T-cell (primary cell): Measurements from ENCODE around the gene SLC5A10. TPM values are rescaled to one million over a fixed set of nuclear protein-coding genes. Genes with fewer than 3 reads are reported as not detected.

ENCODE experiments used
- ATAC-seq, 4 experiments: fragments of 200-7000 bp in 3 of 4; fragments of 150-1000 bp in 1 of 4; cut with Tn5 transposase; replicated peaks in 1 of 4; 1 replicate in 3 of 4; 2 replicates in 1 of 4; pipeline ENCODE4 v1.10.0; 2021; ENCODE audit warnings: moderate library complexity in 3 of 4, mild to moderate bottlenecking in 2 of 4, moderate number of reproducible peaks in 1 of 4
- CTCF ChIA-PET, 2 donors: fragments of 300-600 bp; sonication (Branson Sonifier 250); formaldehyde crosslinking; loops; one replicate each; lab custom pipeline; 2022; ENCODE audit warnings: antibody characterized with exemption in 2 of 2; lab: Charles Lee
- POLR2A ChIA-PET, 2 donors: fragments of 300-600 bp; sonication (Branson Sonifier 250); formaldehyde crosslinking; loops; one replicate each; lab custom pipeline; 2022; ENCODE audit warnings: antibody characterized with exemption in 2 of 2; lab: Charles Lee
- DNase-seq, 35 experiments: peaks; one replicate each; pipeline versions ENCODE4 v3.0.0 to v3.0.0-alpha.2; 2013 to 2023
- H3K27ac ChIP-seq: one replicate; pipeline ENCODE4 v1.5.1; 2013; ENCODE audit warnings: low read length
- H3K27me3 ChIP-seq, 2 experiments: replicated peaks in 1 of 2; 1 replicate in 1 of 2; 2 replicates in 1 of 2; pipeline versions ENCODE4 v1.6.1 to v1.7.0; 2013; ENCODE audit warnings: low read length in 1 of 2, mixed read lengths in 1 of 2; ENCODE audit not compliant: control insufficient read depth in 2 of 2, insufficient read depth in 2 of 2; ENCODE audit errors: extremely low read depth in 1 of 2
- H3K36me3 ChIP-seq, 2 donors: 1 replicate in 1 of 2; 2 replicates in 1 of 2; pipeline versions ENCODE4 v1.6.1 to v1.7.0; 2013; ENCODE audit warnings: low read length in 1 of 2; ENCODE audit not compliant: control insufficient read depth in 2 of 2, insufficient read depth in 1 of 2; ENCODE audit errors: extremely low read depth in 1 of 2
- H3K4me1 ChIP-seq, 2 experiments: 1 replicate in 1 of 2; 2 replicates in 1 of 2; pipeline versions ENCODE4 v1.6.1 to v1.7.0; 2013; ENCODE audit warnings: low read length in 2 of 2, mixed read lengths in 1 of 2; ENCODE audit not compliant: insufficient read depth in 2 of 2, control insufficient read depth in 1 of 2; ENCODE audit errors: extremely low read depth in 1 of 2
- H3K4me3 ChIP-seq, 2 donors: 1 replicate in 1 of 2; 2 replicates in 1 of 2; pipeline versions ENCODE4 v1.5.1 to v1.7.0; 2013; ENCODE audit warnings: mild to moderate bottlenecking in 2 of 2, low read length in 1 of 2, moderate library complexity in 1 of 2; ENCODE audit not compliant: control insufficient read depth in 1 of 2; ENCODE audit errors: extremely low read depth in 1 of 2
- H3K9me3 ChIP-seq: 2 replicates; pipeline ENCODE4 v1.7.0; 2013
- H3K27ac Mint-ChIP-seq, 2 donors: one replicate each; pipeline ENCODE4 v1.8.0; 2020 to 2021; ENCODE audit warnings: mild to moderate bottlenecking in 2 of 2, mixed read lengths in 2 of 2
- H3K27me3 Mint-ChIP-seq, 2 donors: one replicate each; pipeline ENCODE4 v1.8.0; 2021 to 2022; ENCODE audit warnings: mixed read lengths in 2 of 2
- H3K36me3 Mint-ChIP-seq: one replicate; pipeline ENCODE4 v1.8.0; 2021; ENCODE audit warnings: mixed read lengths
- H3K4me1 Mint-ChIP-seq, 3 donors: one replicate each; pipeline ENCODE4 v1.8.0; 2020 to 2022; ENCODE audit warnings: mixed read lengths in 3 of 3, mild to moderate bottlenecking in 1 of 3
- H3K4me3 Mint-ChIP-seq, 3 donors: one replicate each; pipeline ENCODE4 v1.8.0; 2020 to 2022; ENCODE audit warnings: mild to moderate bottlenecking in 3 of 3, mixed read lengths in 3 of 3, moderate library complexity in 3 of 3
- H3K9me3 Mint-ChIP-seq, 3 donors: one replicate each; pipeline ENCODE4 v1.8.0; 2020 to 2022; ENCODE audit warnings: mixed read lengths in 3 of 3
- WGBS: methylation state at CpG from one replicate; pipeline ENCODE4 v1.1.5; 2013; ENCODE audit warnings: missing lambda C conversion rate; ENCODE audit not compliant: insufficient coverage; 5-methylcytosine and 5-hydroxymethylcytosine counted together
- total RNA-seq, 35 experiments: library from RNA in 6 of 35; stranded (reverse) in 6 of 35; fragments of 120-200 nt in 1 of 35; gene quantifications; one replicate each; pipeline versions ENCODE4 v1.2.1 to v1.2.4 and lab custom pipeline; 2013 to 2026

Gene SLC5A10
- total RNA-seq, 5 donors from 2014 or later (not counting 1 experiment from before 2014, with no cell fraction given), result 0.09 TPM; not detected in 4

GRCh38 chr17:18977646-18978045 lies 25.7 kb downstream of the SLC5A10 start:
- CTCF ChIA-PET, result no interaction called here

DNA sequence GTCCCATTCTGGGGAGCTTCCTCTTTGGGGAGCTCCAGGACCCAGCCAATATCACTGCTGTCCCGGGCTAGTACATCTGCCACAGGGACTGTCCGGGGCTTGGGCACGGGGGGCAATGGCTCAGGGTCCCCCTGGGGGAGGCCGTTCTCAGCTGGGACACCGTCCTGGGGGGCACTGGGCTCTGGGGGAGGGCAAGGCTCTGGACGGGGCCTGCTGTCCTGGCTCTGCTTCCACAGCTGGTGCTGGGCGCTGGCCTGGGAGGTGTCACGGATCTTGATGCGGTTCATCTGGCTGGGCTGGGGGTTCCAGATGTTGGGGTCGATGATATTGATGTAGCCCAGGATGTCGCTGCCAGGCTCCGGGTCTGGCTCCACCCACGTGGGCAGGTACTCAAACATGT lies 26.1 kb downstream of the SLC5A10 start:
- peaks cover 8 to 25% of the 10 kb centered on the region in 2 donors for H3K36me3 ChIP-seq
- Mint-ChIP-seq H3K36me3 (peaks cover 4% of the 10 kb centered on the region), H3K9me3 (no peaks in the 10 kb centered on the region), H3K27ac (no peak overlapping the region), H3K4me3 (no peak overlapping the region), H3K27me3 (no peaks in the 10 kb centered on the region), H3K4me1 (no peaks in the 10 kb centered on the region)
- ChIA-PET CTCF (no interaction called here), POLR2A (no interaction called here)
- DNase-seq, result no peak
- WGBS, result 94% methylated on average over 12 of the region's 13 CpGs
- H3K4me3 ChIP-seq, result no peak overlapping the region
- no peak for ATAC-seq
- H3K4me1 ChIP-seq, result no peaks in the 10 kb centered on the region
- no peak overlapping the region for H3K27ac ChIP-seq
- no peaks in the 10 kb centered on the region for H3K27me3 ChIP-seq
- no peaks in the 10 kb centered on the region for H3K9me3 ChIP-seq

More at GRCh38 chr17:18977646-18978045, 25.7 kb downstream of the SLC5A10 start:
- ATAC-seq (peak in 1 of 4 experiments; percentile 19), DNase-seq (no peak)
- H3K9me3 Mint-ChIP-seq, result no peaks in the 10 kb centered on the region
- H3K4me3 Mint-ChIP-seq, result no peak overlapping the region
- no peaks in the 10 kb centered on the region for H3K4me1 ChIP-seq
- no peaks in the 10 kb centered on the region for H3K27me3 ChIP-seq
- H3K27ac ChIP-seq, result no peak overlapping the region
- peaks cover 8 to 25% of the 10 kb centered on the region in 2 donors for H3K36me3 ChIP-seq
- no peak overlapping the region for H3K4me3 ChIP-seq
- H3K36me3 Mint-ChIP-seq, result peaks cover 4% of the 10 kb centered on the region
- H3K27me3 Mint-ChIP-seq, result no peaks in the 10 kb centered on the region
- H3K4me1 Mint-ChIP-seq, result no peaks in the 10 kb centered on the region
- 100% methylated on average over 11 of the region's 19 CpGs for WGBS
- H3K27ac Mint-ChIP-seq, result no peak overlapping the region
- POLR2A ChIA-PET, result no interaction called here
- H3K9me3 ChIP-seq, result no peaks in the 10 kb centered on the region

DNA sequence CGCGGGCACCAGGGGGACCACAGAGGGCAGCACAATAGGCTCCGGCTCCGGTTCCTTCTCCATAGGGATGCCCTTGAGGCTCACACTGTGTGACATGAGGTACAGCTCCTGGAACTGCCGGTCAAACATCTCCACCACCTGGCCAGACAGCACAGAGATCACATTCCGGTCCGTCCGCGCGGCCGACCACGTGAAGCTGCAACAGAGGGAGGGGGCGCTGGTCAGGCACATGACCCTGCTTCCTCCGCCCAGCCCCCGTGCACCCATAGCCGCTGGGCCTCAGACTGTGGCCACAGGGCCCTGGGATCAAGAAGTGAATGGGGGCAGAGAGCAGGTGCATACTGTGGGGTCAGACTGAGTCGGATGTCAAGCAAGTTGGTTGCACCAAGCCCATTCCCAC lies 26.7 kb downstream of the SLC5A10 start:
- 95% methylated on average over 17 of the region's 17 CpGs for WGBS
- DNase-seq, result no peak
- Histone ChIP-seq H3K27me3 (no peaks in the 10 kb centered on the region), H3K4me1 (no peaks in the 10 kb centered on the region), H3K27ac (no peak overlapping the region), H3K9me3 (no peaks in the 10 kb centered on the region), H3K36me3 (peaks cover 8 to 26% of the 10 kb centered on the region in 2 donors), H3K4me3 (no peak overlapping the region)
- H3K27me3 Mint-ChIP-seq, result no peaks in the 10 kb centered on the region
- no peak for ATAC-seq
- peaks cover 4% of the 10 kb centered on the region for H3K36me3 Mint-ChIP-seq
- H3K27ac Mint-ChIP-seq, result no peak overlapping the region
- H3K4me3 Mint-ChIP-seq, result no peak overlapping the region
- ChIA-PET CTCF (interaction anchor here in 1 of 2 donors (0.7 kb wide), 1 partner anchor 18 kb away, joined by 3 read pairs; no protein-coding TSS in a partner anchor), POLR2A (no interaction called here)
- H3K9me3 Mint-ChIP-seq, result no peaks in the 10 kb centered on the region
- H3K4me1 Mint-ChIP-seq, result no peaks in the 10 kb centered on the region

GRCh38 chr17:18980682-18981334 lies 28.8 kb downstream of the SLC5A10 start:
- Mint-ChIP-seq H3K4me1 (no peaks in the 10 kb centered on the region), H3K9me3 (no peaks in the 10 kb centered on the region), H3K4me3 (no peak overlapping the region), H3K36me3 (peaks cover 4% of the 10 kb centered on the region), H3K27me3 (no peaks in the 10 kb centered on the region), H3K27ac (no peak overlapping the region)
- Histone ChIP-seq H3K4me1 (no peaks in the 10 kb centered on the region), H3K36me3 (peaks cover 8 to 27% of the 10 kb centered on the region in 2 donors), H3K4me3 (no peak overlapping the region), H3K9me3 (no peaks in the 10 kb centered on the region), H3K27me3 (no peaks in the 10 kb centered on the region), H3K27ac (no peak overlapping the region)
- ChIA-PET POLR2A (no interaction called here), CTCF (no interaction called here)
- DNase-seq, result no peak
- WGBS, result 93% methylated on average over 4 of the region's 13 CpGs
- ATAC-seq, result no peak

GRCh38 chr17:18981335-18981641 lies 29.3 kb downstream of the SLC5A10 start:
- no peak overlapping the region for H3K4me3 ChIP-seq
- H3K27me3 Mint-ChIP-seq, result no peaks in the 10 kb centered on the region
- ATAC-seq (no peak), DNase-seq (no peak)
- peaks cover 8 to 26% of the 10 kb centered on the region in 2 donors for H3K36me3 ChIP-seq
- WGBS, result 100% methylated on average over 3 of the region's 6 CpGs
- no peaks in the 10 kb centered on the region for H3K4me1 ChIP-seq
- H3K27me3 ChIP-seq, result no peaks in the 10 kb centered on the region
- no peak overlapping the region for H3K27ac ChIP-seq
- H3K4me1 Mint-ChIP-seq, result no peaks in the 10 kb centered on the region
- CTCF ChIA-PET, result no interaction called here
- H3K27ac Mint-ChIP-seq, result no peak overlapping the region
- no peaks in the 10 kb centered on the region for H3K9me3 ChIP-seq
- POLR2A ChIA-PET, result no interaction called here
- no peak overlapping the region for H3K4me3 Mint-ChIP-seq
- peaks cover 4% of the 10 kb centered on the region for H3K36me3 Mint-ChIP-seq
- no peaks in the 10 kb centered on the region for H3K9me3 Mint-ChIP-seq

DNA sequence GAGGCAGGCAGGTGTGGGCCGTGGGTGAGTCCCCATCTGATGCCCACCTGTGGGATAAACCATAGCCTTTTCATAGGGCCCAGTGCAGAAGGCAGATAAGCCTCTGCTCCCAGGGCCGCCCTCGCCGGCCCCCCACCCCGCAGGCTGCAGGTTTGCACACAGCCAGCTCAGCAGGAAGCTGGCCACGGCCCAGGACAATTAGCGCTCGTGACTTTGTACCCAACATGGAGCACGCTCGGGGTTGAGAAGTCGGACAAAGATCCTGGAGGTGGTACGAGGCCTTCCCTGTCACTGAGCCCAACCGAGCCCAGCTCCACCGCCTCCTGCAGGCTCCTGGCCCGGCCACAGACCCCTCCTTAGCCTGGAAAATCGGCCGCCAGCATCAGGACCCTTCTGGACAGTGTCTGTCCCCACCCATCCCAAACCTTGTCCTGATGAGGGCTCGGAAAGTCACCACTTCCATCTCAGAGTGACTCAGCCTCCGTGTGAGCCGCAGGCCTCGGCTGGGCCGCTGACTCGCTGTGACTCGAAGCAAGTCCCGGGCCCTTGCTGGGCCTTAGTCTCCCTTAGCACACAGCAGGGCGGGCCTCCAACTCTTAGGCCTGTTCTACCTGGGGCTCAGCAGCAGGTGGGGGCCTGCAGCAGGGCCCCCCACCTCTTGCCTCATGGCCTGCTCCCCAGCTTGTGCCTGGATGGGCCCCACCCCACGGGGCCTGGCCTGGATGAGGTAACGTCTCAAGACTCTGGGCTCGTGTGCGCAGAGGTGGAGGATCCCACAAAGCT lies 29.9 kb downstream of the SLC5A10 start:
- ChIA-PET CTCF (no interaction called here), POLR2A (no interaction called here)
- H3K36me3 Mint-ChIP-seq, result peaks cover 1% of the 10 kb centered on the region
- no peak overlapping the region for H3K27ac Mint-ChIP-seq
- Histone ChIP-seq H3K4me1 (peaks cover 0 to 3% of the 10 kb centered on the region in 2 experiments), H3K4me3 (no peak overlapping the region), H3K27me3 (no peaks in the 10 kb centered on the region), H3K27ac (no peak overlapping the region), H3K9me3 (no peaks in the 10 kb centered on the region), H3K36me3 (peaks cover 8 to 25% of the 10 kb centered on the region in 2 donors)
- H3K4me3 Mint-ChIP-seq, result no peak overlapping the region
- H3K9me3 Mint-ChIP-seq, result no peaks in the 10 kb centered on the region
- DNase-seq (no peak), ATAC-seq (no peak)
- H3K27me3 Mint-ChIP-seq, result no peaks in the 10 kb centered on the region
- H3K4me1 Mint-ChIP-seq, result no peaks in the 10 kb centered on the region
- 91% methylated on average over 28 of the region's 30 CpGs for WGBS
